GM12892 (cell line): ENCODE measurements around the gene DDX10.
"Not testable (repeated sequence)": the region's sequence is repeated elsewhere in the genome, so short reads cannot be mapped to it uniquely, and the experiment has no call there.

Source experiments
- DNase-seq: peaks from one replicate; pipeline ENCODE4 v3.0.0; 2011; ENCODE audit not compliant: insufficient read length
- FAIRE-seq: peaks from 2 replicates; lab custom pipeline; 2011; peaks lifted over from hg19 to GRCh38; lab: Jason Lieb, UNC
- POLR2A ChIP-seq: IDR thresholded peaks from 2 replicates; pipeline ENCODE4 v1.6.1; 2011; ENCODE audit warnings: low read depth, low read length, control low read depth
- POLR2AphosphoS5 ChIP-seq: IDR thresholded peaks from 2 replicates; pipeline ENCODE4 v1.6.1; 2011; ENCODE audit warnings: low read depth, low read length, control low read depth
- TAF1 ChIP-seq: IDR thresholded peaks from 2 replicates; pipeline ENCODE4 v1.6.1; 2011; ENCODE audit warnings: low read depth, mild to moderate bottlenecking, control low read depth, low read length, borderline replicate concordance

DDX10 gene

DNA sequence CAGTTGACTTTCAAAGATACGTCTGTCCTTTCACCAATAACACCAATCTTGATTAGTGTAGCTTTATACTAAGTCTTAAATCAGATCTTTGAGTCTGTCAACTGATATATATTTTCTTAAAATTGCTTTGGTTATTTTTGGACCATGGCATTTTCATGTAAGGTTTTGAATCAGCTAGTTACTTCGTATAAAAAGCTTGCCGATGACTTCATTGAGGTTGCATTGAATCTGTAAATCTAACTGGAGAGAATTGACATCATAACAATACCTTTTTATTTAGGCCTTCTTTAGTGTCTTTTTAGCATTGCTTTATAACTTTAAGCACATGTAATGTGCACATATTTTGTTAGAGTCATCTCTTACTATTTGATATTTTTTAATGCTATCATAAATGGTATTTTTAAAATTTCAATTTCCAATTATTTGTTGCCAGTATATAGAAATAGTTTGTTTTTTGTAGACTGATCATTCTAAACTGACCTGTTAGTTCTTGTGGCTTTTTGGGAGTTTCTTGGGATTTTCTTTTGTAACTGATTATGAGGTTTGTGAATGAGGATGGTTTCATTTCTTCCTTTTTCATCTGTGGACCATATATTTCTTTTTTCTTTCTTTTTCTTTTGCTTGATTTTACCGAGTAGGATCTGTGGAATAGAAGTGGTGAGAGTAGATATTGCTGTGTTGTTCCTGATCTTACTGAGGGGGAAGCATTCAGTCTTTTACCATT lies 61.4 kb downstream of the DDX10 start:
- TF ChIP-seq POLR2AphosphoS5 (no peak), TAF1 (no peak), POLR2A (no peak)
- no peak for DNase-seq
- FAIRE-seq = peak; percentile 94

DNA sequence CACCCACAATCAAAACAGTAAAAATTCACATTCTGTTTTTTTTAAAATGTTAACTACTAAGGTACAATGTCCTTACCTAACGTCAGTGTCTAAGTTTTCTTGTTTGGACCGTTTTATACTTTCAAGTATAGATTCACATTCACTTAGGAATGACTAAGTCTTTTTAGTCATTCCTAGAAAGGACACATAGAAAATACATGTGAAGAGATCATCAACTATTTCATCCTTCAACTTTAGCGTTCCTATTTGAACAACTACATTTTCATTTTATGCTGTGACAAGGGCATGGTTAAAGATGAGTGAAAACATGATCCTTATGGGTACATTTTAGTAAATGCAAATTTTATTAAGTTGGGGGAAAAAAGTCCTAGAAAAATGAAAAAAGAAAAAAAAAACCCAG lies 62.8 kb downstream of the DDX10 start:
- FAIRE-seq (peak; percentile 92), DNase-seq (no peak)
- TF ChIP-seq POLR2AphosphoS5 (no peak), TAF1 (no peak), POLR2A (no peak)

- TF ChIP-seq TAF1 (no peak), POLR2AphosphoS5 (no peak), POLR2A (no peak)
- DNase-seq = no peak
- peak; percentile 53 for FAIRE-seq
Measured at GRCh38 chr11:108729227-108729871, 64.5 kb downstream of the DDX10 start.

- TF ChIP-seq POLR2AphosphoS5 (no peak), TAF1 (no peak), POLR2A (no peak)
- no peak for DNase-seq
- FAIRE-seq = peak; percentile 90
Measured at GRCh38 chr11:108732395-108732794, 67.5 kb downstream of the DDX10 start.

- no peak for DNase-seq
- FAIRE-seq = peak; percentile 99
- TF ChIP-seq TAF1 (no peak), POLR2AphosphoS5 (0 out of 2 replicates have a peak, but pooled peaks have one; percentile 61), POLR2A (peak; percentile 56; the same call in 1 of the 2 replicates)
Measured at GRCh38 chr11:108733479-108734116, 68.7 kb downstream of the DDX10 start.

DNA sequence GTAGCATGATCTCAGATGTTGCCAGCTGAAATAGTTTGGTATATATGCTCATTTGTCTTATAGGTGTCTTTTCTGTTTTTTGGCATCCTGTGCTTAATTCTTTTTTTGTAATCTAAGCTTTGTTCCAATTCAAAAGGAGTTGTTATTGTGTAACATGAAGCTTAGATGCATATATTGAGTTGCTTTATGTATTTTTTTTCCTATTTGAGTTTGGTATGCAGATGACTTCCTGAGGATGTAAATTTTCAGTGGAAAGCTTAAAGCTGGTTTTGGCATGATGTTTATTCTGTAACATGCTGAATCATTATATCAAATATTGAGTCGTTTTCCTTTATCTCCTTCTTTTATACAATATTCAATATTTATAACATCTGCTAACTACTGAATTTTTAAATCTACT lies 69.4 kb downstream of the DDX10 start:
- DNase-seq (no peak), FAIRE-seq (no peak)
- TF ChIP-seq TAF1 = no peak
- no peak for TF ChIP-seq POLR2A
- no peak for TF ChIP-seq POLR2AphosphoS5

DNA sequence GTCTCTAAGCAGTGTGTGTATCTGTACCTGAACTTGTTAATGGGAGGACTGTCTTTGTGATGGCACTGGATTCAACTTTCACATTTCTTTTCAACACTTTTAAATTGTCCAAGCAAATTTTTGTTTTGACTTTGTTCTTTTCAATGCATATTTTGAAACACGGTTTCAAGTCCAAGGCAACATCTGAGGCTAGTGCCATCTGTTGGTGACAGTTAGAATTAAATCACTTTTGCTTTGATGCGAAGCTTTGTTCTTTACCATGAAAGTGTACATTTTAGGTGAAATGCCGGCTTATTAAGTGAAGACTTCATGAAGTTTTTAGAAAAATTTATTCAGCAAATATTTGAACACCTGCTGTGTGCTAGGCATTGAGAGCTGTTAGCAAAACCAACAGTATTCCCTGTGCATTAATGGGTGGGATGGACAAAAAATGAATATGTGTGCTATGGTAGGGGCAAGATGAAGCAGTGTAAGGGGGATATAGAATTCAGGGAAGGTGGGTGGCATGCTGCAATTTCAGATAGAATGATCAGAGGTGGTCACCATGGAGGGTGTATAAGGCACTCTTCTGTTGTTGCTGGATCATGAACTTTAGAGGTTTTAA lies 70.2 kb downstream of the DDX10 start:
- DNase-seq = no peak
- FAIRE-seq = peak; percentile 98
- TF ChIP-seq POLR2AphosphoS5 (no peak), TAF1 (no peak), POLR2A (no peak)

DNA sequence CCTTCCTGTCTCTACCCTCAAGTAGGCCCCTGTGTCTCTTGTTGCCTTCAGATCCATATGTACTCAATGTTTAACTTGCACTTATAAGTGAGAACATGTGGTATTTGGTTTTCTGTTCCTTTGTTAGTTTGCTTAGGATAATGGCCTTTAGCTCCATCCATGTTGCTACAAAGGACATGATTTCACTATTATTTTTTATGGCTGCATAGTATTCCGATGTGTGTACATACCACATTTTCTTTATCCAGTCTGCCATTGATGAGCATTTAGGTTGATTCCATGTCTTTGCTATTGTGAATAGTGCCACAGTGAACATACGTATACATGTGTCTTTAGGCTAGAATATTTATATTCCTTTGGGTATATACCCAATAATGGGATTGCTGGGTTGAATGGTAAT lies 75.3 kb downstream of the DDX10 start:
- FAIRE-seq = peak; percentile 82
- not testable (repeated sequence) for DNase-seq

DNA sequence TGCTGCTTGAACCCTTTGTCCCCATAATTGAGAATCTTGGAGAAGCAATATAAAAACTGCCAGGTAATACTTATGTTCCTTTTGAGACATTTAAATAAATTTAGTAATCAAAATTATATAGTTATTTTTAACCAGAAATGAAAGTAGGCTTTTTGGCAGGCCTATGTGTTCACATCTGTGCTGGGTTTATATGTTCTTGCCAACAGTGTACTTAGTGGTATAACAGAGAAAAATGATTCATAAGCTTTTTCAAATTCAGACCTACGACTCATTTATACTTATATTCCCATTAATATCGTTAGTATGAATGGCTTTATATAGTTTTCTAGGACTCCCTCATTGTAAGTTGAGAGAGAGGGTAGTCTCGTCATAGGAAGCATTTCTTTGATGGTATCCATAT lies 79.0 kb downstream of the DDX10 start:
- FAIRE-seq = no peak
- DNase-seq = no peak
- TF ChIP-seq TAF1 (no peak), POLR2AphosphoS5 (no peak), POLR2A (no peak)

- DNase-seq (no peak), FAIRE-seq (no peak)
- no peak for TF ChIP-seq TAF1
Measured at GRCh38 chr11:108748968-108749367, 84.1 kb downstream of the DDX10 start.

DNA sequence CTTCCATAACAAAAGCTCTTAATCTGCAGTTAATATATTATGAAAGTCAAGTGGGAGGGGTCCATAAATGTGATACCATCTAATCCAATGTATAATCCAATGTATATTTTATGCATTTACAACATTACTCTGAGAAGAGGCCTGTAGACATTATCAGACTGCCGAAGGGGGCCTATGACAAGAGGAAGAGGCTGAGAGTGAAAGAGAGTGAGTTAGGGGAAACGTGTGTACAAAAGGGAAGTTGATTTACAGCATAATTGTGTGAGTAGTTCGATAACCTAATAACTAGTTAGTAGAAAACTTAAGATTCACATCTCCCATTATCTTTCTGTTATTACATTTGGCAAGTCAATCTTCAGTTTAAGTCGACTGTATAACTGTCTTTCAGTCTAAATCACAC lies 86.6 kb downstream of the DDX10 start:
- DNase-seq = no peak
- no peak for TF ChIP-seq TAF1
- TF ChIP-seq POLR2AphosphoS5 = no peak
- no peak for TF ChIP-seq POLR2A
- peak; percentile 88 for FAIRE-seq

- FAIRE-seq = peak; percentile 81
- TF ChIP-seq POLR2AphosphoS5 = no peak
- no peak for DNase-seq
Measured at GRCh38 chr11:108752297-108752751, 87.5 kb downstream of the DDX10 start.
